Activated CD4-positive, alpha-beta T cell treated with anti-CD3 and anti-CD28 coated beads, Interleukin-2, amount 10 ng/mL, durations not matched to agents 7 days and 5 days (primary cell): ENCODE results near the gene GPR55. TPM values are rescaled to one million over a fixed set of nuclear protein-coding genes. Genes with fewer than 3 reads are reported as not detected.

Experiments used
- CTCF ChIA-PET: fragments of 350-600 bp; sonication (Branson Sonifier 250); formaldehyde crosslinking; loops from one replicate; lab custom pipeline; 2021; ENCODE audit warnings: antibody characterized with exemption; lab: Charles Lee
- POLR2A ChIA-PET: fragments of 350-600 bp; sonication (Branson Sonifier 250); formaldehyde crosslinking; loops from one replicate; lab custom pipeline; 2021; ENCODE audit warnings: antibody characterized with exemption; lab: Charles Lee
- DNase-seq: peaks from one replicate; pipeline ENCODE4 v3.0.0-alpha.2; 2020
- H3K27ac Mint-ChIP-seq: one replicate; pipeline ENCODE4 v1.8.0; 2021; ENCODE audit warnings: mild to moderate bottlenecking, moderate library complexity, mixed read lengths
- H3K27me3 Mint-ChIP-seq: one replicate; pipeline ENCODE4 v1.8.0; 2021; ENCODE audit warnings: mixed read lengths
- H3K36me3 Mint-ChIP-seq: one replicate; pipeline ENCODE4 v1.8.0; 2021; ENCODE audit warnings: low read depth, mixed read lengths
- H3K4me1 Mint-ChIP-seq: one replicate; pipeline ENCODE4 v1.8.0; 2021; ENCODE audit warnings: mixed read lengths
- H3K4me3 Mint-ChIP-seq: one replicate; pipeline ENCODE4 v1.8.0; 2021; ENCODE audit warnings: mild to moderate bottlenecking, moderate library complexity, mixed read lengths
- H3K9me3 Mint-ChIP-seq: one replicate; pipeline ENCODE4 v1.8.0; 2021; ENCODE audit warnings: mixed read lengths
- total RNA-seq, 2 experiments: library from RNA; stranded (reverse); gene quantifications; one replicate each; pipeline ENCODE4 v1.2.3, GENCODE V29; 2021

Gene GPR55
- total RNA-seq, 2 experiments from 2014 or later = 9.2 to 9.4 TPM

DNA sequence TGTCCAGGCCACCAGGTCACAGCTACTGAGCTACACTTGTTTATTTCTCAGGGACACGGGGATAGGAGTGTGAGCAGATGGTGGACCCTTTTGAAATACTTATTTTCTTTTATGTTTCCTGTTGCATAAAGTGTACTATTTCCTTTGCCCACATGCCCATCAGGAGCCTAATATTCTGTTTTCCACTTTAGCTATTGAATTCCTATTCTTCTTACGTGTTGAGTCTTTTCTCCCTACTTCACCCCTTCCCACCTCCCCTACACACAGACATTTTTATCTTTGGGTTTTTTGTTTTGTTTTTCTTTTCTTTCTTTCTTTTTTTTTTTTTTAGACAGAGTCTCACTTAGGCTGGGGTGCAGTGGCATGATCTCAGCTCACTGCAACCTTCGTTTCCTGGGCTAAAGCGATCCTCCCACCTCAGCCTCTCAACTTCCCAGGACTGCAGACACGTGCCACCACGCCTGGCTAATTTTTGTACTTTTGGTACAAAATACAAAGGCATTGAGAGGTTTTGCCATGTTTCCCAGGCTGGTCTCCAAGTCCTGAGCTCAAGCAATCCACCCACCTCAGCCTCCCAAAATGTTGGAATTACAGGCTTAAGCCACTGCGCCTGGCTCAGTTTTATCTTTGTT is 5.2 kb upstream of the GPR55 start:
- H3K36me3 Mint-ChIP-seq = no peaks in the 10 kb centered on the region
- peaks cover 23% of the 10 kb centered on the region for H3K4me1 Mint-ChIP-seq
- ChIA-PET POLR2A (no interaction called here), CTCF (interaction anchor here (0.6 to 1.4 kb wide), 5 partner anchors 17 to 77 kb away, joined by 3 to 5 read pairs (median 3); no protein-coding TSS in a partner anchor)
- peaks cover under 1% of the 10 kb centered on the region for H3K9me3 Mint-ChIP-seq
- H3K4me3 Mint-ChIP-seq = no peak overlapping the region
- no peak for DNase-seq
- H3K27me3 Mint-ChIP-seq = peaks cover 2% of the 10 kb centered on the region
- no peak overlapping the region for H3K27ac Mint-ChIP-seq

DNA sequence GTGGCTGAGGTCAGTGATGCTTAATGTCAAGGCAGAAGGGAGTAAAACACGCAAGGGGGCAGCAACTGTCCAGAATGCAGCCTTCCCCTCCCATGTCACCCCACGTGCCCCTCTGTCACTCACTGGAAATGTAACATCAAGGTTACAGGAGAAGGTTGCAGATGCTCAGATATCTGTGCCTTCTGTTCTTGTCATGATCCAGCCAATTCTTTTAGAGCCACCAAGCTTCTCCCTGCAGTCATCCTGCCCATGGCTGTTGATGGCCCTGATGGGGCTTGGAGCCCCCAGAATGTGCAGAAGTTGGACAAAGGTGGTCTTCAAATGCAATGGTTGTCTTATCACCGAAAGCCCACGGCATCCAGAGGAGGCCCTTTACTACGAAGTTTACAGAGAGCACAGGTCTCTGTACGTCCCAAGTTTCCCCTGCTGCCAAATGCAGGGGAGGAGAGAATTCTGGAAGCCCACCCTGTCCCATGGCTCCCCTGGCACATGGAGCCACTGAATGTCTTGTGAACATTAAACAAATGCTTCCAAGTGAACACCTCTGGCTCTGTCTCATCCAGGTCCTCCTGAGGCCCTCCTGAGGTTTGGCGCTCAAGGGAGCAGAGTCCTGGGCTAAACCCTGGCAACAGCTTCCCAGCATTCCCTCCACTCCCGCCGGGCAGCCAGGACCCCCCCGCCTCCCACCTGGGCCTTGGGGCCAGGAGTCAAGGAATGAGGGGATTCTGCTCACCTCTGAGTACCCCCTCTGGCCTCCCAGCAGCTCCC is 4.5 kb upstream of the GPR55 start:
- Mint-ChIP-seq H3K4me1 (peaks cover 30% of the 10 kb centered on the region), H3K27me3 (peaks cover 2% of the 10 kb centered on the region), H3K36me3 (no peaks in the 10 kb centered on the region), H3K4me3 (no peak overlapping the region), H3K27ac (no peak overlapping the region), H3K9me3 (no peaks in the 10 kb centered on the region)
- DNase-seq = no peak
- ChIA-PET CTCF (interaction anchor here (0.6 to 1.4 kb wide), 5 partner anchors 16 to 31 kb away, joined by 3 to 5 read pairs (median 4); no protein-coding TSS in a partner anchor), POLR2A (no interaction called here)

DNA sequence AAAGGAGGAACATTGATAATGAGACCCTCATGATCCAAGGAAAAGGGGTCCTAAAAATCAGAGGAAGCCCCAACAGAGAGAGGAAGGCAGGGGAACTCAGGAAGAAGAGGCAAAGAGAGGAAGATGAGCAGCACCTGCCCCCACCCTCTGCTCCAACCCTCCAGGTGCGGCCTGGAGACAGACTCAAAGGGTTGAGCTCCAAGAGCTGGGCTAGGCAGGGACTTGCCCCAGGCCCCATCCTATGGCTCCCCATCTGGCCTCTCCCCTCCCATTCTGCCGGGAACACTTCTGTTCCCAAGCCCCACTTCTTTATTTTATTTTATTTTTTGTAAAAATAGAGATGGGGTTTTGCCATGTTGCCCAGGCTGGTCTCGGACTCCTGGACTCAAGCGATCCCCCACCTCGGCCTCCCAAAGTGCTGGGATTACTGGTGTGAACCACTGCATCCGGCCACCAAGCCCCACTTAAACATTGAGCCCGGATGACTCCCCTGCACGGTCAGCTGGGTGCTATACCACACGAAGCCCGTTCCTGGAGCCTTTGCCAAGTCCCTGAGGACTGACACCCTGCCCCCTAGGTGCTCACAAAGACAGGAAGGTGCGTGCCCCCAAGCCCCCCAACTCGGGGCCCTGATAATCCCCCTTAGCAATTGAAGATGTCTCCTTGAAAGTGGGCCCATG is 3.8 kb upstream of the GPR55 start:
- DNase-seq = no peak
- POLR2A ChIA-PET = no interaction called here
- Mint-ChIP-seq H3K27me3 (peaks cover 3% of the 10 kb centered on the region), H3K36me3 (no peaks in the 10 kb centered on the region), H3K9me3 (no peaks in the 10 kb centered on the region), H3K27ac (no peak overlapping the region), H3K4me3 (no peak overlapping the region), H3K4me1 (peaks cover 38% of the 10 kb centered on the region)
- CTCF ChIA-PET = interaction anchor here (0.9 to 1.4 kb wide), 2 partner anchors 19 to 27 kb away, joined by 4 to 5 read pairs; no protein-coding TSS in a partner anchor

DNA sequence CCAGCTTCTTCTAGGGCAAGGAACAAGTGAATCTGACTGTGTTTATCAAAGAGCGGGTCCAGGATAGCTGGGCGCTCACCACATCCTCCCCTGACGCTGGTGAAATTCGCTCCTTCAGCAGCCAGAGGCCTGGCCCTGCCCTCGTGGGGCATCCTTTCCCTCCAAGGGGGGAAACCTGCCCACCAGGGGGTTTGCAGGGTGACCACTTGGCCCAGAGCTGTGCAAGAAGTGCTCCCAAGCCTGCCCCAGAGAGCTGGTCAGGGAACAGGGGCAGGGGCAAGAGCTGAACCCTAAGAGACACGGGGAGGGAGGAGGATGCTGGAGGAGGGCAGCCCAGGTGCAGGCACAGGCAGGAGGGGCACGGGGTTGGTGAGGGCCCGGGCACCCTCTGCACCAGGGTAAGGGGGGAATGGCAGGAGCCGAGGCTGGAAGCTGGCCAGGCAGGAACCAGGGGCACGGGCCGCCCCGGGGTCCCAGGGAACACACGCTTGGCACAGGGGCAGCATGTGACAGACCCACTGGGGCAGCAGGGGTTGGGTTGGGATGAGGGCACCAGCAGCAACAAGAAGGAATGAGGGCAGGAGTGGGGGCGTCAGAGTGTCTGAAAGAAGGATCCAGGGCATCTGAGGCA is 2.8 kb upstream of the GPR55 start:
- peaks cover 44% of the 10 kb centered on the region for H3K4me1 Mint-ChIP-seq
- H3K4me3 Mint-ChIP-seq = no peak overlapping the region
- DNase-seq = no peak
- H3K9me3 Mint-ChIP-seq = no peaks in the 10 kb centered on the region
- peak overlapping the region; percentile 73 for H3K27ac Mint-ChIP-seq
- POLR2A ChIA-PET = no interaction called here
- H3K27me3 Mint-ChIP-seq = peaks cover 4% of the 10 kb centered on the region
- CTCF ChIA-PET = interaction anchor here (0.7 to 1.9 kb wide), 4 partner anchors 14 to 28 kb away, joined by 3 to 4 read pairs (median 4); no protein-coding TSS in a partner anchor
- no peaks in the 10 kb centered on the region for H3K36me3 Mint-ChIP-seq

DNA sequence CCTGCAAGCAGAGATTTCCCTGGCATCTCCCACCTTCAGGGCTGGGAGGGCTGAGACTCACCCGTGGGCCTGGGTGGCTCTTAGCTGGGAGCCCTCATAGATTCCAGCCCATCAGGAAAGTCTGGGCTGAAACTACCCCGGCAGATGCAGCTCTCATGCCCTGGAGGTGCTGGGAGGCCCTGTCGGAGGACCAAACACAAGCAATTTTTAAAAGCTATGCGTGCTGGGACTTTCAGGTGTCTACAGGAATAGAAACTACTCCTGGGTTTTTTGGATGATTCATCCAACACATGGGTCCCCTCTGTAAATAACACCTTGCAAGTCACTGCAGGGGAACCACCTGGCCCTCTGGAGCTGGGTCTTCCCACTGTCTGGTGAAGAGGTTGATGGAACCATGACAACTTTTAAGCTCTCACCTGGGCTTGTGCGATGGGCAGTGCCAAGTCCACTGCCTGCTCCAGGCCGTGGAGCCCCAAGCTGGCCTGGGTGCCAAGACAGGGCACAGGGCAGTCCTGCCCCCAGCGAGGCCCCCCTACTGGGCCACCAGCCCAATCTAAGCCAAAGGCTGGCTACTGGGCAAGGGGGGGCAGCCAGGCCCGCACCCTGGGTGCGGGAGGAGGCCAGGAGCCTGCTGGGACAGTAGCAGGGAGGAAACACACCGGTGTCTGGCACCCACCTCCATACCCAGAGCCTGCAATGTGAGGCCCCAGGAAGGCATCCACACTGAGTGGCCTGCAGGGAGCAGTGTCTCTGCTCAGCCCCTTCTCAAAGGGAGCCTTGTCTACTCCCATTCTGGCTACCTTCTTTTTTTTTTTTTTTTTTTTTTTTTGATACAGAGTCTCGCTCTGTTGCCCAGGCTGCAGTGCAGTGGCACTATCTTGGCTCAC is 1.1 kb upstream of the GPR55 start:
- no peaks in the 10 kb centered on the region for H3K9me3 Mint-ChIP-seq

DNA sequence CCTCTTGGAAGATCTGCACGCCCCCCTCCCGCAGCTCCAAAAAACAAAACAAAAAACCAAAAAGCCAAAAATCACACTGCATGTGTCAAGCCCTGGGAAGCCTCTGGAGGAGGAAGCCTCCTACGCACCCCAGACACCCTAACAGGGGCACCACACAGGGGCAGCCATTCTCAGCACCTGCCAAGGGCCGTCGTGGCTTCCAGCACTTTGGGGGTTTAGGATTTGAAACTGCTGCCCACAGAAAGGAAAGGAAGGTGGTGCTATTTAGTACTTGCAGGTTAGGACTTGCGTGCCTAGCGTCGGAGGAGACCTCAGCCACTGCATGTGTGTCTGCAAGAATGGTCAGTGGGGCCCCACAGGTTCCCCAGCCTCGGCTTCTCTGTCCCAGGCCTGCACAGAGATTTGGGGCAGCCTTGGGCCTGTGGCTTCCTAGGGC is 419 bp upstream of the GPR55 start:
- no peaks in the 10 kb centered on the region for H3K36me3 Mint-ChIP-seq
- H3K27ac Mint-ChIP-seq = peak overlapping the region; percentile 90
- ChIA-PET POLR2A (interaction anchor here (1.4 kb wide), 1 partner anchor 59 kb away, joined by 5 read pairs; no protein-coding TSS in a partner anchor), CTCF (interaction anchor here (0.6 to 1.9 kb wide), 4 partner anchors 23 to 277 kb away, joined by 3 to 4 read pairs (median 4); no protein-coding TSS in a partner anchor)
- no peaks in the 10 kb centered on the region for H3K9me3 Mint-ChIP-seq
- peaks cover 4% of the 10 kb centered on the region for H3K27me3 Mint-ChIP-seq
- H3K4me3 Mint-ChIP-seq = peak overlapping the region; percentile 77
- no peak for DNase-seq
- H3K4me1 Mint-ChIP-seq = peaks cover 49% of the 10 kb centered on the region

More for the DNA sequence above, 1.1 kb upstream of the GPR55 start:
- peaks cover 43% of the 10 kb centered on the region for H3K4me1 Mint-ChIP-seq
- peaks cover 4% of the 10 kb centered on the region for H3K27me3 Mint-ChIP-seq
- CTCF ChIA-PET = interaction anchor here (0.6 to 1.9 kb wide), 7 partner anchors 16 to 779 kb away, joined by 3 to 6 read pairs (median 4); no protein-coding TSS in a partner anchor
- no peaks in the 10 kb centered on the region for H3K36me3 Mint-ChIP-seq
- POLR2A ChIA-PET = interaction anchor here (1.4 kb wide), 1 partner anchor 58 kb away, joined by 5 read pairs; no protein-coding TSS in a partner anchor
- peak; percentile 16 for DNase-seq
- no peak overlapping the region for H3K4me3 Mint-ChIP-seq
- peak overlapping the region; percentile 90 for H3K27ac Mint-ChIP-seq

DNA sequence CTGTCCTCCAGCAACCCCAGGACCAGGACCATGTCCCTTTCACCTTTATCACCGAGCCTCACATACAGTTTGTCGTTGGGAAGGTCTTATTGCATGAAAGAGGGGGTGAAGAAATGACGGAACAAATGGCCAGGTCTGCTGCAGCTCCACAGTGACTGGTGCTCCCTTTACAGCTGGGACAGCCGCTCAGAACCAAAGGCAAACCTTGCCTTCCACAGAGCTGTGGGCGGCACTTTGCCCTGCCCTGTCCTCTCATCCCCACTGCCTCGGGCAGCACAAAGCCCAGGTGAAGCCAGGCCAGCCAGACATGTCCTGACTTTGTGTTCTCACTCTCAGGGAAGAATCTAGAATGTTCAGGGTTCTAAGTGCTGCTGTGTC is 961 bp downstream of the GPR55 start:
- H3K27ac Mint-ChIP-seq = peak overlapping the region; percentile 90
- no peak for DNase-seq
- H3K4me1 Mint-ChIP-seq = peaks cover 56% of the 10 kb centered on the region
- POLR2A ChIA-PET = interaction anchor here (0.7 kb wide), 1 partner anchor 24 kb away, joined by 3 read pairs; no protein-coding TSS in a partner anchor
- H3K9me3 Mint-ChIP-seq = no peaks in the 10 kb centered on the region
- no peaks in the 10 kb centered on the region for H3K36me3 Mint-ChIP-seq
- peaks cover 4% of the 10 kb centered on the region for H3K27me3 Mint-ChIP-seq
- peak overlapping the region; percentile 77 for H3K4me3 Mint-ChIP-seq
- CTCF ChIA-PET = interaction anchor here (0.5 to 2.0 kb wide), 5 partner anchors 13 to 223 kb away, joined by 3 to 9 read pairs (median 4); no protein-coding TSS in a partner anchor

DNA sequence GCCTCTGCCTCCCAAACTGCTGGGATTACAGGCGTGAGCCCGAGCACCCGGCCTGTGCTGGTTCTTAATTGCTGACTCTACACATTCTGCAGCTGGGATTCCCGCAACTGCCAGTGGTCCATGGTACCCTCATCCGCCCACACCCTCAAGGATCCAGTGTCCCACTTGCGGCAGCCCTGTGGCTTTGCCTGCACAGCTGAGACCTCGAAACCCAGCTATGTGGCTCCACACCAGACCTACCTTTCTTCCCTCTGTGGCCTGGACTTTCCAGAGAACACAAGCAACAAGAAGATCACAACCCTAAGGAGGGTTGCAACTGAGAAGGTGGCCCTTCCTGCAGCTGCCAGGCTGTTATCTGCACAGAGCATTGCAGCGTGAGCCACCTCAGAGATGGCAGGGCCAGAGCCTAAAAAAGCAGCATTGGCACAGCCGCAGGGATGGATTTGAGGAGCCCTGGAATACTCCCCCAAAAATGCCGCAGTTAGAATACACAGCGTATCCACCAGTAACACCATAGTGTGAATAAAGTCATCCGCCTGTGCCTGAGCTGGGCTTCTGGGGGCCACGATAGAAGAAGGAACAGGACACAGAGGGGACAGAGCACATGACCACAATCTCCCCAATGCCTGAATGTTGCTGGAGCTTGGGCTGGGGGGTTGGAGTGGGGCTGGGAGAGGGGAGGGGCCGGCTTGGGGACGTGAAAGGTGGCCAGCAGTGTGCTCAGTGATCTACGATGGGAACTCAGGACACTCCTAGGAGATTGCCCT is 1.9 kb downstream of the GPR55 start:
- DNase-seq = no peak
- Mint-ChIP-seq H3K27ac (peak overlapping the region; percentile 54), H3K4me1 (peaks cover 58% of the 10 kb centered on the region), H3K36me3 (no peaks in the 10 kb centered on the region), H3K9me3 (no peaks in the 10 kb centered on the region), H3K4me3 (peak overlapping the region; percentile 77), H3K27me3 (peaks cover 3% of the 10 kb centered on the region)
- CTCF ChIA-PET = interaction anchor here (1.0 to 2.0 kb wide), 4 partner anchors 9 to 61 kb away, joined by 3 to 9 read pairs (median 4); no protein-coding TSS in a partner anchor
- POLR2A ChIA-PET = no interaction called here

DNA sequence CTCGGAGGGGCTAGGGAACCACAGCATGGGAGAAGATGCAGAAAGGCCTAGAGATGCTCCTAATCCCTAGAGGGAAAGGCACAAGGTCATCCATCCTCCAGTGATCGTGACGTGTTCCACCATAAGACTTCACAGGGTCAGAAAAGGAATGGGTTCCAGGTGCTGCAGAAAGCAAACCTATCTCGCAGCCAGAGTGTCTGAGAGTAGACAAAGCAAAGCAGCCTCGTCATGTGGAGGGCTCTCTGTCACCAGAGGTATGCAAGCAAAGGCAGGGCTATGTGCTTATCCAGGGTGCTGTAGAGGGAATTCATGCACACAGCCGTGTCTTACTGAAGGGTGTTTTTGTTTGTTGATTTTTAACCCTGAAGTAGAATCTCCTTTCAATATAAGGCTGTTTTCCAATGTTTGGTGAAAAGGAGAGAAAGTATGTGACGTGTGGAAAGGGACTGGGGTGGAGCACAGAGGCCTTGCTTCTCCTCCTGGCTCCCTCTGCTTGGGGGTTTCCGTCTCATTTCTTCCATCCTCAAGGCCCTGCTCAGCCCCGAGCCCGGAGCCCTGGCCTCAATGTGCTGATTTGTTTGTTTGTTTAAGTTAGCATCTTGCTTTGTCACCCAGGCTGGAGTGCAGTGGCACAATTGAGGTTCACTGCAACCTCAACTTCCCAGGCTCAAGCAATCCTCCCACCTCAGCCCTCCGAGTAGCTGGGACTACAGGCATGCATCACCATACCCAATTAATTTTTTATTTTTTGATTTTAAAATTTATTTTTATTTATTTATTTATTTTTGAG is 3.0 kb downstream of the GPR55 start:
- Mint-ChIP-seq H3K4me1 (peaks cover 55% of the 10 kb centered on the region), H3K27ac (no peak overlapping the region), H3K36me3 (no peaks in the 10 kb centered on the region), H3K27me3 (peaks cover 5% of the 10 kb centered on the region), H3K4me3 (no peak overlapping the region), H3K9me3 (no peaks in the 10 kb centered on the region)
- POLR2A ChIA-PET = no interaction called here
- DNase-seq = no peak
- CTCF ChIA-PET = no interaction called here

DNA sequence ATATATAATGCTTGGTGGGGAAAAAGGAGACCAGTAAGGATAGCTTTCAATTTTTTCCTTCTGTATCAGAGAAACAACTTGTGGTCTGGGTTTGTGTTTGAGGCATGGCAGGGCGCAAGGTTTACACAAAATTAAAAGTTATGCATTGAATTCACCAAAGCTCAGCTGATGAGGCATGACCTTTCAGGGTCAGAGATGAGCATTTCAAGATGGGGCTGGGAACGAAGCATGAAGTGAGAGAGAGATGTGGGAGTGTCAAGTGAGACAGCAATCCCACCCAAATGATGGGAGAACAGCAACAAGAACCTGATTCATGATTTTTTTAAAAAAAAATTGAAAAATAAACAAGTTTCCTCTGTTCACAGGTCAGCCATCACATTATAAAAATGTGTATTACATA is 4.9 kb downstream of the GPR55 start:
- Mint-ChIP-seq H3K4me3 (peak overlapping the region; percentile 37), H3K27ac (peak overlapping the region; percentile 74), H3K36me3 (no peaks in the 10 kb centered on the region), H3K9me3 (no peaks in the 10 kb centered on the region), H3K27me3 (peaks cover 6% of the 10 kb centered on the region), H3K4me1 (peaks cover 52% of the 10 kb centered on the region)
- DNase-seq = no peak
- POLR2A ChIA-PET = no interaction called here
- CTCF ChIA-PET = interaction anchor here (0.8 to 1.1 kb wide), 2 partner anchors 27 to 54 kb away, joined by 3 read pairs; no protein-coding TSS in a partner anchor
